Mesenchymal stem cell (in vitro differentiated cells and primary cell): ENCODE data around the gene ZC3HAV1.

Experiments
- DNase-seq: peaks from one replicate; pipeline ENCODE4 v3.0.0-alpha.2; 2013
- H2AFZ ChIP-seq: one replicate; pipeline ENCODE4 v1.6.1; 2013; ENCODE audit warnings: low read depth, mild to moderate bottlenecking, control low read depth, inconsistent platforms, low read length, moderate library complexity
- H2AK5ac ChIP-seq: 2 replicates; pipeline ENCODE4 v1.6.1; 2013; ENCODE audit warnings: low read length, moderate library complexity, mild to moderate bottlenecking, inconsistent platforms; ENCODE audit not compliant: severe bottlenecking
- H2BK120ac ChIP-seq: one replicate; pipeline ENCODE4 v1.6.1; 2013; ENCODE audit warnings: low read depth, mild to moderate bottlenecking, inconsistent platforms, low read length, moderate library complexity
- H2BK12ac ChIP-seq, 2 experiments: one replicate each; pipeline ENCODE4 v1.6.1; 2013; ENCODE audit warnings: inconsistent platforms in 2 of 2, low read length in 2 of 2, mild to moderate bottlenecking in 2 of 2, moderate library complexity in 2 of 2, control low read depth in 1 of 2
- H2BK15ac ChIP-seq: one replicate; pipeline ENCODE4 v1.6.1; 2013; ENCODE audit warnings: mild to moderate bottlenecking, low read depth, inconsistent platforms; ENCODE audit not compliant: poor library complexity, severe bottlenecking
- H2BK5ac ChIP-seq: 2 replicates; pipeline ENCODE4 v1.6.1; 2013; ENCODE audit warnings: low read depth, mild to moderate bottlenecking, low read length, control low read depth, inconsistent platforms; ENCODE audit not compliant: poor library complexity, severe bottlenecking
- H3K14ac ChIP-seq, 2 experiments: one replicate each; pipeline ENCODE4 v1.6.1; 2013; ENCODE audit warnings: inconsistent platforms in 2 of 2, low read length in 2 of 2, control low read depth in 1 of 2, mild to moderate bottlenecking in 1 of 2, moderate library complexity in 1 of 2
- H3K18ac ChIP-seq, 2 experiments: one replicate each; pipeline ENCODE4 v1.6.1; 2013; ENCODE audit warnings: inconsistent platforms in 2 of 2, low read length in 2 of 2, control low read depth in 1 of 2, low read depth in 1 of 2, mild to moderate bottlenecking in 1 of 2
- H3K23ac ChIP-seq, 2 experiments: one replicate each; pipeline ENCODE4 v1.6.1; 2013; ENCODE audit warnings: inconsistent platforms in 2 of 2, low read length in 2 of 2, mild to moderate bottlenecking in 2 of 2, moderate library complexity in 2 of 2, control low read depth in 1 of 2
- H3K27ac ChIP-seq: 2 replicates; pipeline ENCODE4 v1.5.1; 2013; ENCODE audit warnings: mild to moderate bottlenecking, moderate library complexity, low read length, control low read depth, inconsistent platforms; ENCODE audit not compliant: poor library complexity, severe bottlenecking
- H3K27me3 ChIP-seq, 2 experiments: 2 replicates each; pipeline versions ENCODE4 v1.6.1 to v1.7.0; 2013; ENCODE audit warnings: low read length in 2 of 2, mild to moderate bottlenecking in 2 of 2, moderate library complexity in 2 of 2, control low read depth in 1 of 2, inconsistent platforms in 1 of 2; ENCODE audit not compliant: control insufficient read depth in 1 of 2, insufficient read depth in 1 of 2
- H3K36me3 ChIP-seq, 2 experiments: 2 replicates each; pipeline versions ENCODE4 v1.6.1 to v1.7.0; 2013; ENCODE audit warnings: low read length in 2 of 2, control low read depth in 1 of 2, inconsistent platforms in 1 of 2, low read depth in 1 of 2, mild to moderate bottlenecking in 1 of 2; ENCODE audit not compliant: insufficient read depth in 2 of 2, control insufficient read depth in 1 of 2
- H3K4ac ChIP-seq, 2 experiments: one replicate each; pipeline ENCODE4 v1.6.1; 2013; ENCODE audit warnings: inconsistent platforms in 2 of 2, low read length in 2 of 2, mild to moderate bottlenecking in 2 of 2, moderate library complexity in 2 of 2, control low read depth in 1 of 2, low read depth in 1 of 2
- H3K4me1 ChIP-seq: 2 replicates; pipeline ENCODE4 v1.6.1; 2013; ENCODE audit warnings: low read depth, low read length, control low read depth; ENCODE audit not compliant: control insufficient read depth, insufficient read depth
- H3K4me2 ChIP-seq: 2 replicates; pipeline ENCODE4 v1.6.1; 2013; ENCODE audit warnings: low read length, mild to moderate bottlenecking, inconsistent platforms; ENCODE audit not compliant: poor library complexity, severe bottlenecking
- H3K4me3 ChIP-seq, 2 experiments: 2 replicates each; pipeline versions ENCODE4 v1.5.1 to v1.7.0; 2013; ENCODE audit warnings: low read length in 2 of 2, mild to moderate bottlenecking in 2 of 2, control low read depth in 1 of 2, low read depth in 1 of 2; ENCODE audit not compliant: insufficient read depth in 1 of 2
- H3K79me1 ChIP-seq: replicated peaks from 2 replicates; pipeline ENCODE4 v1.6.1; 2013; ENCODE audit warnings: mild to moderate bottlenecking, control low read depth, low read length, inconsistent platforms; ENCODE audit not compliant: poor library complexity, severe bottlenecking
- H3K9ac ChIP-seq: 2 replicates; pipeline ENCODE4 v1.7.0; 2013; ENCODE audit warnings: mild to moderate bottlenecking, low read length, moderate library complexity
- H3K9me3 ChIP-seq: 2 replicates; pipeline ENCODE4 v1.7.0; 2013; ENCODE audit warnings: mild to moderate bottlenecking, low read length; ENCODE audit not compliant: control insufficient read depth
- H4K8ac ChIP-seq: one replicate; pipeline ENCODE4 v1.6.1; 2013; ENCODE audit warnings: inconsistent platforms, mild to moderate bottlenecking, low read length, moderate library complexity
- H4K91ac ChIP-seq: one replicate; pipeline ENCODE4 v1.6.1; 2013; ENCODE audit warnings: mild to moderate bottlenecking, low read length, inconsistent platforms
- WGBS: methylation state at CpG from one replicate; pipeline ENCODE4 v1.1.7; 2013; ENCODE audit warnings: mixed read lengths; 5-methylcytosine and 5-hydroxymethylcytosine counted together

Gene ZC3HAV1

DNA sequence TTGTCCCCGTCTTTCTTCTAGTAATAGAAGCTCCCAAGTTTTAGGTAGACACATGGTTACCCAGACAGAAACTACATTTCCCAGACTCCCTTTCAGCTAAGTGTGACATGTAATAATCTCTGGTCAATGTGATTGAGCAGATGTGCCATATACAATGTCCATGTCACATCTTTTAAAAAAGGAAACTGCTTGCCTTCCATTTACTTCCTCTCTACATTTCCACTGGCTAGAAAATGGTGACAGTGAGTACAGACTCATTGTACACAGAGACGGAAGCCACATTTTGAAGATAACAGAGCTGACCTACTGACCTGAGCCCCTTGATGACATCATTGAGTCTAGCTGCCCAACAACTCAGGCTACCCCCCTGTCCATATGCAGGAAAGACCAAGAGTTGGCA is 21.3 kb downstream of the ZC3HAV1 start:
- H2BK15ac ChIP-seq, result no peak overlapping the region
- H3K27ac ChIP-seq, result no peak overlapping the region
- no peak overlapping the region for H3K4me2 ChIP-seq
- no peak overlapping the region for H3K23ac ChIP-seq
- no peaks in the 10 kb centered on the region for H3K9me3 ChIP-seq
- no peak overlapping the region for H3K18ac ChIP-seq
- no peak overlapping the region for H3K4me3 ChIP-seq
- H2BK5ac ChIP-seq, result no peak overlapping the region
- DNase-seq, result no peak
- no peak overlapping the region for H4K91ac ChIP-seq
- peaks cover 32% of the 10 kb centered on the region for H3K79me1 ChIP-seq
- no peak overlapping the region for H2BK120ac ChIP-seq
- H3K36me3 ChIP-seq, result peaks cover 12 to 59% of the 10 kb centered on the region in 2 experiments
- H3K4ac ChIP-seq, result no peak overlapping the region
- no peak overlapping the region for H2BK12ac ChIP-seq
- H3K14ac ChIP-seq, result no peak overlapping the region
- no peak overlapping the region for H2AFZ ChIP-seq
- 93% methylated on average over 1 of the region's 2 CpGs for WGBS
- H3K27me3 ChIP-seq, result no peaks in the 10 kb centered on the region
- H3K4me1 ChIP-seq, result no peaks in the 10 kb centered on the region
- no peak overlapping the region for H2AK5ac ChIP-seq
- H3K9ac ChIP-seq, result no peak overlapping the region
- no peak overlapping the region for H4K8ac ChIP-seq

DNA sequence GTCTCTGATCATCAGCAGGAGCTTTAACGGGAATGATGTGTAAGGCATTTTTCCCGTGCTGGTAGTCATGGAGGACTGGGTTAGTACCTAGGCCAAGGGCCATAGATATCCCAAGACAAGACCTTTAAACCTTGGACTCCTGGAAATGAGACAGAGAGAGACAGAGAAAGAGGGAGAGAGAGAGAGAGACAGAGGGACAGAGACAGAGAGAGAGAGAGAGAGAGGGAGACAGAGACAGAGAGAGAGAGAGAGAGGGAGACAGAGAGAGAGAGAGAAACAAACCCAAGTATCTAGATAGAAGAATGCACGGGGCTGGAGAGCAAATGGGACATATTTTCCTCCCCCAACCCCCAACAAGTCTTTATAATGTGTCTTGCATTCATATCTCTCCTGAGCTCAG is 22.3 kb downstream of the ZC3HAV1 start:
- no peaks in the 10 kb centered on the region for H3K27me3 ChIP-seq
- no peak overlapping the region for H3K27ac ChIP-seq
- H3K9me3 ChIP-seq, result no peaks in the 10 kb centered on the region
- H2BK12ac ChIP-seq, result no peak overlapping the region
- no peak overlapping the region for H4K91ac ChIP-seq
- no peak overlapping the region for H2AK5ac ChIP-seq
- H3K4me3 ChIP-seq, result no peak overlapping the region
- no peak overlapping the region for H3K9ac ChIP-seq
- no peak overlapping the region for H3K4me2 ChIP-seq
- WGBS, result 79% methylated on average over 2 of the region's 3 CpGs
- no peak overlapping the region for H2AFZ ChIP-seq
- H2BK5ac ChIP-seq, result no peak overlapping the region
- no peak overlapping the region for H2BK120ac ChIP-seq
- H2BK15ac ChIP-seq, result no peak overlapping the region
- H3K79me1 ChIP-seq, result peaks cover 25% of the 10 kb centered on the region
- peaks cover 12 to 70% of the 10 kb centered on the region in 2 experiments for H3K36me3 ChIP-seq
- no peak overlapping the region for H3K18ac ChIP-seq
- H3K4ac ChIP-seq, result no peak overlapping the region
- no peak for DNase-seq
- H3K23ac ChIP-seq, result no peak overlapping the region
- no peak overlapping the region for H3K14ac ChIP-seq
- H4K8ac ChIP-seq, result no peak overlapping the region
- H3K4me1 ChIP-seq, result no peaks in the 10 kb centered on the region

DNA sequence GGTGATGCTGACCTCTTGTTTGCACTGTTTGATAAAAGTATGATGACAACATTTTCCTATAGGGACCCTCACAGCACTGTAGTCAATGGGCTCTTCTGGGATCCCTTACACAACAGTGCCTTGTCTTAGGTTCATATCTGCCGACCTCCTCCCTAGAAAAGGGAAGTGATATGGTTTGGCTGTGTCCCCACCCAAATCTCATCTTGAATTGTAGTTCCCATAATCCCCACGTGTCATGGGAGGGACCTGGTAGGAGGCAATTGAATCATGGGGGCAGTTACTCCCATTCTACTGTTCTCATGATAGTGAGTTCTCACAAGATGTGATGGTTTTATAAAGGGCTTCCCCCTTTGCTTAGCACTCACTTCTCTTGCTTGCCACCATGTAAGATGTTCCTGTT is 23.1 kb downstream of the ZC3HAV1 start:
- no peak overlapping the region for H4K8ac ChIP-seq
- no peaks in the 10 kb centered on the region for H3K9me3 ChIP-seq
- H3K4ac ChIP-seq, result no peak overlapping the region
- WGBS, result 88% methylated on average over 1 of the region's 2 CpGs
- no peak overlapping the region for H2BK15ac ChIP-seq
- H2AFZ ChIP-seq, result no peak overlapping the region
- no peaks in the 10 kb centered on the region for H3K4me1 ChIP-seq
- no peak for DNase-seq
- H4K91ac ChIP-seq, result no peak overlapping the region
- H3K27ac ChIP-seq, result no peak overlapping the region
- no peak overlapping the region for H3K14ac ChIP-seq
- no peaks in the 10 kb centered on the region for H3K27me3 ChIP-seq
- H3K36me3 ChIP-seq, result peaks cover 12 to 75% of the 10 kb centered on the region in 2 experiments
- H3K4me2 ChIP-seq, result no peak overlapping the region
- peaks cover 22% of the 10 kb centered on the region for H3K79me1 ChIP-seq
- H3K4me3 ChIP-seq, result no peak overlapping the region
- no peak overlapping the region for H3K18ac ChIP-seq
- H2BK12ac ChIP-seq, result no peak overlapping the region
- H2BK5ac ChIP-seq, result no peak overlapping the region
- no peak overlapping the region for H3K9ac ChIP-seq
- no peak overlapping the region for H2AK5ac ChIP-seq
- no peak overlapping the region for H2BK120ac ChIP-seq
- no peak overlapping the region for H3K23ac ChIP-seq

DNA sequence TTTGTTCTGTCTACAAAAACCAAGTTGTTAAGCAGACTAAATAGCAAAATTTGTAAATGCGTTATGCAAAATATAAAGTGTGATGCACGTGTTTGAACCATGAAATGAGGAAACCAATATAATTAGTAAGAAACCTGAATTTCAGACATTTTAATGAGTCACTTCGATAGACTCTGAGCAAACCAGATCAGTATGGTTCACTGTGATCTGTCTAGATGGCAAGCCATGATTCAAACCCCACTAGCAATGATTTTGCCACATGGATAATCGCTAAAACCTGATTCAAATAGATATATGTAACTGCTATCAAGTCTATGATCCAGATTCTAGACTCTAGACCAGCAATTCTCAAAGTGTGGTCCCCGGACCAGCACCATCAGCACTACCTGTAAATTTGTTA is 24.8 kb downstream of the ZC3HAV1 start:
- H3K79me1 ChIP-seq, result peaks cover 25% of the 10 kb centered on the region
- H3K23ac ChIP-seq, result no peak overlapping the region
- H3K36me3 ChIP-seq, result peaks cover 18 to 92% of the 10 kb centered on the region in 2 experiments
- DNase-seq, result no peak
- no peak overlapping the region for H2BK15ac ChIP-seq
- no peaks in the 10 kb centered on the region for H3K27me3 ChIP-seq
- H3K14ac ChIP-seq, result no peak overlapping the region
- no peaks in the 10 kb centered on the region for H3K9me3 ChIP-seq
- H3K4ac ChIP-seq, result no peak overlapping the region
- H3K18ac ChIP-seq, result no peak overlapping the region
- no peak overlapping the region for H3K4me2 ChIP-seq
- H4K91ac ChIP-seq, result no peak overlapping the region
- no peaks in the 10 kb centered on the region for H3K4me1 ChIP-seq
- no peak overlapping the region for H2BK5ac ChIP-seq
- no peak overlapping the region for H4K8ac ChIP-seq
- H2AFZ ChIP-seq, result no peak overlapping the region
- no peak overlapping the region for H2BK120ac ChIP-seq
- WGBS, result 96% methylated on average over 5 of the region's 5 CpGs
- no peak overlapping the region for H3K27ac ChIP-seq
- no peak overlapping the region for H3K9ac ChIP-seq
- H2AK5ac ChIP-seq, result no peak overlapping the region
- no peak overlapping the region for H3K4me3 ChIP-seq
- H2BK12ac ChIP-seq, result no peak overlapping the region
